SJSA1 (cell line): ENCODE results near the gene GNB1. TPM values are rescaled to one million over a fixed set of nuclear protein-coding genes. Genes with fewer than 3 reads are reported as not detected.
"Not testable (repeated sequence)": the region's sequence is repeated elsewhere in the genome, so short reads cannot be mapped to it uniquely, and the experiment has no call there.

Source experiments
- DNase-seq, 2 experiments: peaks; one replicate each; pipeline ENCODE4 v3.0.0-alpha.2; 2015 to 2020; ENCODE audit warnings: low spot score in 2 of 2, low read depth in 1 of 2
- H3K27ac ChIP-seq: fragments of 250-450 bp; sonication (Bioruptor Pico); 2 replicates; pipeline ENCODE4 v1.5.1; 2020; ENCODE audit warnings: mild to moderate bottlenecking, moderate library complexity
- H3K27me3 ChIP-seq: fragments of 250-450 bp; sonication (Bioruptor Pico); replicated peaks from 2 replicates; pipeline ENCODE4 v1.5.1; 2020; ENCODE audit warnings: mild to moderate bottlenecking, moderate library complexity
- H3K36me3 ChIP-seq: fragments of 250-450 bp; sonication (Bioruptor Pico); 2 replicates; pipeline ENCODE4 v1.5.1; 2020; ENCODE audit warnings: mild to moderate bottlenecking
- H3K4me1 ChIP-seq: fragments of 250-450 bp; sonication (Bioruptor Pico); replicated peaks from 2 replicates; pipeline ENCODE4 v1.6.1; 2021; ENCODE audit warnings: mild to moderate bottlenecking
- H3K4me3 ChIP-seq: fragments of 250-450 bp; sonication (Bioruptor Pico); 2 replicates; pipeline ENCODE4 v1.5.1; 2020; ENCODE audit warnings: mild to moderate bottlenecking
- H3K9me3 ChIP-seq: fragments of 250-450 bp; sonication (Bioruptor Pico); replicated peaks from 2 replicates; pipeline ENCODE4 v1.5.1; 2020; ENCODE audit warnings: mild to moderate bottlenecking
- total RNA-seq: library from RNA; depleted of rRNA; stranded (reverse); fragments of >200 nt; shearing (Covaris generic); gene quantifications from 2 replicates; pipeline ENCODE4 v1.2.3, GENCODE V29; 2014

GNB1 gene
- total RNA-seq, 1 experiment from 2014 or later, result 98.9 TPM

DNA sequence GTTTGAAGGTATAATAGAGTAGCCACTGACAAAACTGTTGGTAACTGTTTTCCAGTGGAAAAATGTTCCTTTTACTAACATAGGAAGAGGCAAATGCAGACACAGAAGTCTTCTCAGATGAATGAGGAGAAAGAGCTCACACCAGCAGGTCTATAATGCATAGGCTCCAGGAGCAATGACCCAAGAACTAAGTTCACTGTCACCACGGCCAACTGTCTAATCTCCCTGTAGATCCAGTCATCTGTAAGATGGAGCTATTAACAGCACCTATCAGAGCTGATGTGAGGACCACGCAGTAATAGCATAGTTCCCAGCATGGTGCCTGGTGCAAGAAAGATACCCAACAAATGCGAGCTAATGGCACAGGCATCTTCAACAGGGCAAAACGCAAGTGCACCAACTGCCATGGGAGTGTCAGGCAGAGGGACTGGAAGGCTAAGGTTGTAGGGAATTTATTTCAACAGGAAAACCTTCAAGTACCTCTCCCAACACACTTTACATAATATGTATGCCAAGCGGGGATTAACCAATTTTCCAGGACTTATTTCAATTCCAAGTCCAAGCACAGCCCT lies 12.9 kb downstream of the GNB1 start:
- peaks cover 7% of the 10 kb centered on the region; the same call in 1 of the 2 replicates for H3K4me1 ChIP-seq
- H3K27me3 ChIP-seq, result no peaks in the 10 kb centered on the region
- peaks cover 69% of the 10 kb centered on the region for H3K36me3 ChIP-seq
- H3K9me3 ChIP-seq, result no peaks in the 10 kb centered on the region
- no peak for DNase-seq
- no peak overlapping the region for H3K27ac ChIP-seq
- no peak overlapping the region for H3K4me3 ChIP-seq

DNA sequence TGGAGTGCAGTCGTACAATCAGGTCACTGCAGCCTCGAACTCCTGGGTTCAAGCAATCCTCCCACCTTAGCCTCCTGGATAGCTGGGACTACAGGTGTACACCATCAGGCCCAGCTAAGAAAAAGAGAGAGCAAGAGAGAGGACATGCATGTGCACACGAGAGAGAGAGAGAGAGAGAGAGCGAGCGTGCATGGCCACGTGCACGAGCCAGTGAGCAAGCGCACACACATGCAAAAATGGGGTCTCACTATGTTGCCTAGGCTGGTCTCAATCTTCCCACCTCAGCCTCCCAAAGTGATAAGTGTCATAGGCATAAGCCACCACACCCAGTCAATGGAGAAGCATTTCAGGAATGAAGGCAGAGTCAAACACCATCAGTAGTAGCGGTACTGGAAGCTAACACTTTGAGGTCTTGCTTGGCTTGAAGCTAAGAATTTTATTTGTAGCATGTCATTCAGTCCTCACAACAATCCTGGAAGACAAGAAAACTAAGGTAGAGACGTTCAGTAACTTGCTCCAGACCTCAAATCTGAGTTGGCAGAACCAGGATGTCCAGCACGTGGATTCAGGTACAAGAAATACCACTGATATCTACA lies 14.5 kb downstream of the GNB1 start:
- H3K36me3 ChIP-seq, result peaks cover 69% of the 10 kb centered on the region
- no peak overlapping the region for H3K27ac ChIP-seq
- peaks cover 7% of the 10 kb centered on the region; the same call in 1 of the 2 replicates for H3K4me1 ChIP-seq
- no peak overlapping the region for H3K4me3 ChIP-seq
- H3K9me3 ChIP-seq, result no peaks in the 10 kb centered on the region
- DNase-seq, result no peak
- no peaks in the 10 kb centered on the region for H3K27me3 ChIP-seq

DNA sequence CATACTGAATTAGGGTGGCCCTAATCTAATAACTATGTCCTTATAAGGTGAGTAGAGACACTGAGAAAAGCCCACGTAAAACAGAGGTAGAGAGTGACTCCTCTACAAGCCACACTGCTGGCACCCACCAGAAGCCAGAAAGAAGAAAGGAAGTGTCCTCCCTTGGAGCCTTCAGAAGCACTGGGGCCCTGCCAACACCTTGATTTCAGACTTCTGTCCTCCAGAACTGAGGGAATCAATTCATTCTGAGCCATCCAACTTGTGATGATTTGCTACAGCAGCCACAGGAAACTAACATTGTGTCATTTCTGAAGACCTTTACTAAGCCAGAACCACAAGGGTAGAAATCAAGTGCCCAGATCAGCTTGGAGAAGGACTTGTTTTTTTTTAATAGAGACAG lies 15.0 kb downstream of the GNB1 start:
- H3K27me3 ChIP-seq, result no peaks in the 10 kb centered on the region
- peaks cover 70% of the 10 kb centered on the region for H3K36me3 ChIP-seq
- H3K27ac ChIP-seq, result no peak overlapping the region
- H3K4me1 ChIP-seq, result peaks cover 7% of the 10 kb centered on the region; the same call in 1 of the 2 replicates
- no peak overlapping the region for H3K4me3 ChIP-seq
- H3K9me3 ChIP-seq, result no peaks in the 10 kb centered on the region
- no peak for DNase-seq

DNA sequence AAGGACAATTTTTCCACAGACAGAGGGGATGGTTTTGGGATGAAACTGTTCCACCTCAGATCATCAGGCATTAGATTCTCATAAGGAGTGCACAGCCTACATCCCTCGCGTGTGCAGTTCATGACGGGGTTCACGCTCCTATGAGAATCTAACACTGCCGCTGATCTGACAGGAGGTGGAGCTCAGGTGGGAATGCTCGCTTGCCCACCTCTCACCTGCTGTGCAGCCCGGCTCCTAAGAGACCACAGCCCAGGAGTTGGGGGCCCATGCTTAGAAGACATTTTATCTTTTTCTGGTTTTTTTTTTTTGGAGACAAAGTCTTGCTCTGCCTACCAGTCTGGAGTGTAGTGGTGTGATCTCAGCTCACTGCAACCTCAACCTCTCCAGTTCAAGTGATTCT lies 16.0 kb downstream of the GNB1 start:
- H3K4me1 ChIP-seq, result peaks cover 7% of the 10 kb centered on the region; the same call in 1 of the 2 replicates
- no peaks in the 10 kb centered on the region for H3K27me3 ChIP-seq
- H3K4me3 ChIP-seq, result no peak overlapping the region
- peaks cover 80% of the 10 kb centered on the region for H3K36me3 ChIP-seq
- no peaks in the 10 kb centered on the region for H3K9me3 ChIP-seq
- DNase-seq, result no peak
- no peak overlapping the region for H3K27ac ChIP-seq

- Histone ChIP-seq H3K9me3 (no peaks in the 10 kb centered on the region), H3K36me3 (peaks cover 76% of the 10 kb centered on the region), H3K4me3 (no peak overlapping the region), H3K27ac (no peak overlapping the region), H3K4me1 (peaks cover 15% of the 10 kb centered on the region), H3K27me3 (no peaks in the 10 kb centered on the region)
- no peak for DNase-seq
Measured at GRCh38 chr1:1873186-1873585, 17.7 kb downstream of the GNB1 start.

- H3K9me3 ChIP-seq, result no peaks in the 10 kb centered on the region
- H3K27ac ChIP-seq, result no peak overlapping the region
- H3K4me1 ChIP-seq, result peaks cover 15% of the 10 kb centered on the region
- H3K27me3 ChIP-seq, result no peaks in the 10 kb centered on the region
- H3K4me3 ChIP-seq, result no peak overlapping the region
- DNase-seq, result no peak
- H3K36me3 ChIP-seq, result peaks cover 69% of the 10 kb centered on the region
Measured at GRCh38 chr1:1872329-1872994, 18.4 kb downstream of the GNB1 start.

- Histone ChIP-seq H3K36me3 (peaks cover 52% of the 10 kb centered on the region), H3K4me3 (no peak overlapping the region), H3K9me3 (no peaks in the 10 kb centered on the region), H3K4me1 (peaks cover 11% of the 10 kb centered on the region), H3K27me3 (no peaks in the 10 kb centered on the region), H3K27ac (no peak overlapping the region)
- no peak for DNase-seq
Measured at GRCh38 chr1:1869469-1869868, 21.4 kb downstream of the GNB1 start.

DNA sequence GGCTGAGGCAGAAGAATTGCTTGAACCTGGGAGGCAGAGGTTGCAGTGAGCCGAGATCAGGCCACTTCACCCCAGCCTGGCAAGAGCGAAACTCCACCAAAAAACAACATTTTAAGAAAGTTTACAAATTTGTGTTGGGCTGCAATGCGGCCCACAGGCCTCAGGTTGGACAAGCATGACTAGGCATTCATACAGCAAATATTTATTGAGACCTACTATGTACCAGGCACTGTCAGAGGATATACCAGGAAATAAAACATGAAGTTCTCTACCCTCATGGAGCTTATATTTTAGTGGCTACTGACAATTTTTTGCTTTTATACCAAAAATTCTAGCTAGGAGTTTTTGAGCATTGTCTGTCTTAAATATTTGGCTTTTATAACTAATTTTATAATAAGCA lies 23.7 kb downstream of the GNB1 start:
- H3K4me1 ChIP-seq, result peaks cover 20% of the 10 kb centered on the region
- DNase-seq, result no peak

GRCh38 chr1:1862905-1863547 lies 27.9 kb downstream of the GNB1 start:
- peaks cover 27% of the 10 kb centered on the region for H3K36me3 ChIP-seq
- H3K4me3 ChIP-seq, result no peak overlapping the region
- peaks cover 39% of the 10 kb centered on the region for H3K4me1 ChIP-seq
- no peak for DNase-seq
- no peaks in the 10 kb centered on the region for H3K9me3 ChIP-seq
- H3K27me3 ChIP-seq, result no peaks in the 10 kb centered on the region
- H3K27ac ChIP-seq, result no peak overlapping the region

More for the DNA sequence above, 23.7 kb downstream of the GNB1 start:
- Histone ChIP-seq H3K36me3 (peaks cover 44% of the 10 kb centered on the region), H3K27ac (no peak overlapping the region), H3K27me3 (no peaks in the 10 kb centered on the region), H3K4me3 (no peak overlapping the region), H3K9me3 (no peaks in the 10 kb centered on the region)

GRCh38 chr1:1861761-1862310 lies 29.1 kb downstream of the GNB1 start:
- H3K27me3 ChIP-seq, H3K27ac ChIP-seq, H3K4me3 ChIP-seq, DNase-seq, H3K9me3 ChIP-seq: not testable (repeated sequence)
- peaks cover 43% of the 10 kb centered on the region for H3K4me1 ChIP-seq
- peaks cover 38% of the 10 kb centered on the region for H3K36me3 ChIP-seq

DNA sequence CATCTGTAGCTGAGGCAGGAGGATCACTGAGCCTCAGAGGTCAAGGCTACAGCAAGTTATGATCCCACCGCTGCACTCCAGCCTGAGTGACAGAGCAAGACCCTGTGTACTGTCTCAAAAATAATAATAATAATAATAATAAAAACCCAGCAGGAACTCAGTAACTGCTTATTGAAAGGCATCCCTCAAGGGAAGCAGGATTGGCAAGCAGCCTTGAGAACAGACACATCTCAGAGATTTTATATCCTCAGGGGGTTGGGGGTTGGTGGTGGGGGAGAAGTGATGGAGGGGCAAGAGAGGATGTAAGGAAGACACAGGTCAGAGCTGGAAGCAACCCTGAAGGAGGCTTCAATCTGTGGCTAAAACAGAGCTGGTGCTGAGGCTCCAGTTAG lies 29.6 kb downstream of the GNB1 start:
- Histone ChIP-seq H3K36me3 (peaks cover 39% of the 10 kb centered on the region), H3K27ac (no peak overlapping the region), H3K4me3 (no peak overlapping the region), H3K4me1 (peaks cover 43% of the 10 kb centered on the region), H3K27me3 (no peaks in the 10 kb centered on the region), H3K9me3 (no peaks in the 10 kb centered on the region)
- DNase-seq, result no peak

GRCh38 chr1:1859970-1860697 lies 30.8 kb downstream of the GNB1 start:
- H3K4me3 ChIP-seq, result not testable (repeated sequence)
- H3K27ac ChIP-seq, result peak overlapping the region; percentile 71
- peaks cover 43% of the 10 kb centered on the region for H3K4me1 ChIP-seq

GRCh38 chr1:1858382-1859086 lies 32.4 kb downstream of the GNB1 start:
- no peaks in the 10 kb centered on the region for H3K27me3 ChIP-seq
- peak; percentile 69 to 78 for DNase-seq
- H3K9me3 ChIP-seq, result no peaks in the 10 kb centered on the region
- peaks cover 46% of the 10 kb centered on the region for H3K4me1 ChIP-seq
- peak overlapping the region; percentile 71 for H3K27ac ChIP-seq
- no peak overlapping the region for H3K4me3 ChIP-seq
- H3K36me3 ChIP-seq, result peaks cover 41% of the 10 kb centered on the region

More at GRCh38 chr1:1859970-1860697, 30.8 kb downstream of the GNB1 start:
- not testable (repeated sequence) for H3K27me3 ChIP-seq, H3K9me3 ChIP-seq
- peaks cover 36% of the 10 kb centered on the region for H3K36me3 ChIP-seq
- DNase-seq, result peak in 1 of 2 experiments; percentile 34
